NB4 (cell line): ENCODE results near the gene ZNF487.
"Not testable (repeated sequence)": the region's sequence is repeated elsewhere in the genome, so short reads cannot be mapped to it uniquely, and the experiment has no call there.

Experiments used
- DNase-seq: peaks from one replicate; pipeline ENCODE4 v3.0.0; 2010; ENCODE audit warnings: low read depth
- H3K4me3 ChIP-seq: one replicate; pipeline ENCODE4 v1.5.1; 2011; ENCODE audit warnings: mild to moderate bottlenecking, low read depth, low read length, moderate library complexity
- CTCF ChIP-seq: IDR thresholded peaks from one replicate; pipeline ENCODE4 v1.5.1; 2012; ENCODE audit warnings: low read depth, low read length
- MYC ChIP-seq: IDR thresholded peaks from 2 replicates; pipeline ENCODE4 v1.6.1; 2011; ENCODE audit warnings: low read depth, low read length
- POLR2A ChIP-seq: IDR thresholded peaks from 2 replicates; pipeline ENCODE4 v1.6.1; 2011; ENCODE audit warnings: mild to moderate bottlenecking; ENCODE audit not compliant: insufficient read length; ENCODE audit errors: extremely low read depth
- TF ChIP-seq, protein P1 (sequence below): IDR thresholded peaks from 2 replicates; pipeline ENCODE4 v1.6.1; 2011; ENCODE audit warnings: low read depth, low read length

The ZNF487 gene

GRCh38 chr10:43453266-43453831 is 16.4 kb downstream of the ZNF487 start:
- TF ChIP-seq, protein P1, sequence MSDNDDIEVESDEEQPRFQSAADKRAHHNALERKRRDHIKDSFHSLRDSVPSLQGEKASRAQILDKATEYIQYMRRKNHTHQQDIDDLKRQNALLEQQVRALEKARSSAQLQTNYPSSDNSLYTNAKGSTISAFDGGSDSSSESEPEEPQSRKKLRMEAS, result no peak
- TF ChIP-seq MYC, result no peak
- TF ChIP-seq POLR2A, result no peak
- no peak for TF ChIP-seq CTCF
- DNase-seq, result no peak
- H3K4me3 ChIP-seq, result no peak overlapping the region

- not testable (repeated sequence) for DNase-seq
Measured at GRCh38 chr10:43454025-43454424, 17.1 kb downstream of the ZNF487 start.

GRCh38 chr10:43456561-43456960 is 19.6 kb downstream of the ZNF487 start:
- peak overlapping the region; percentile 53 for H3K4me3 ChIP-seq
- not testable (repeated sequence) for DNase-seq

More at GRCh38 chr10:43454025-43454424, 17.1 kb downstream of the ZNF487 start:
- not testable (repeated sequence) for H3K4me3 ChIP-seq

- DNase-seq, result no peak
- TF ChIP-seq POLR2A (no peak), CTCF (no peak), MYC (no peak)
- TF ChIP-seq, protein P1, result no peak
- H3K4me3 ChIP-seq, result no peak overlapping the region
Measured at GRCh38 chr10:43458227-43458626, 21.3 kb downstream of the ZNF487 start.

DNA sequence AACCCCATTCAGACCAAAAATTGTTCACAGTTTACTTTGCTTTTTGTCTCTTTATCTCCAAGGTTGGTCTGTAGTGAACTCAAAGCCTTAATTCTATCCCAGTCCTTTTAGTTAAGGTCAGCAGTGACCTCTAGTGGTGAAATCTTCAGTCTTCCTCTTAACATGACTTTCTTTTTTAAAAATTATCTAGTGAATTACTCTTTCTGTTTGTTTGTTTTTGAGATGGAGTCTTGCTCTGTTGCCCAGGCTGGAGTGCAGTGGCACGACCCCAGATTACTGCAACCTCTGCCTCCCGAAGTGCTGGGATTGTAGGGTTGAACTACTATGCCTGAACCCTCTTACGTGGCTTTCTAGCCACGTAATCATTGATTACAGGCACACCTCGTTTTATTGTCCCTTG is 25.0 kb downstream of the ZNF487 start:
- peak; percentile 85 for DNase-seq
- TF ChIP-seq MYC, result no peak
- peak; percentile 44 for TF ChIP-seq CTCF
- no peak overlapping the region for H3K4me3 ChIP-seq

GRCh38 chr10:43465086-43465735 is 28.3 kb downstream of the ZNF487 start:
- not testable (repeated sequence) for DNase-seq, H3K4me3 ChIP-seq

DNA sequence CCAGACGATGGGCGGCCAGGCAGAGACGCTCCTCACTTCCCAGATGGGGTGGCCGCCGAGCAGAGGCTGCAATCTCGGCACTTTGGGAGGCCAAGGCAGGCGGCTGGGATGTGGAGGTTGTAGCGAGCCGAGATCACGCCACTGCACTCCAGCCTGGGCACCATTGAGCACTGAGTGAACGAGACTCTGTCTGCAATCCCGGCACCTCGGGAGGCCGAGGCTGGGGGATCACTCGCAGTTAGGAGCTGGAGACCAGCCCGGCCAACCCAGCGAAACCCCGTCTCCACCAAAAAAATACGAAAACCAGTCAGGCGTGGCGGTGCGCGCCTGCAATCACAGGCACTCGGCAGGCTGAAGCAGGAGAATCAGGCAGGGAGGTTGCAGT is 28.8 kb downstream of the ZNF487 start:
- DNase-seq, H3K4me3 ChIP-seq: not testable (repeated sequence)

DNA sequence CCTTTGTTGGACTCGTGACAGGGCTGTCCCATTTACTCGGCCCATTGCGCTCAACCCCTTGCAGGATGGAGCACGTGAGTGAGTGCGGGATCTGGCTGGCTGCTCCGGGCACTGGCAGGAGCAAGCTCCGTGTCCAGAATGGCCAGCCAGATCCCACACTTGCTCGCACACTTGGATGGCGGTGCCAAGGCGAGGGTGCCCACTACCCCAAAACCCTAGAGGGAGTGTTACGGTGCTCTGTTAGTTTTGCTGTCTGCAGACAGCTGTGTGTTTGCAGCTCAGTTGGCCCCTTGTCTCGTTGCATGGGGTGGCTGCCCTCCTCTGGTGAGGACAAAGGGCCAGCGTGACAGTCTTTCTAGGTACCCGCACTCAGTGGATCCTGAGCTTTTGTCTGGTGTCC is 34.2 kb downstream of the ZNF487 start:
- DNase-seq, result no peak
- no peak for TF ChIP-seq CTCF
- TF ChIP-seq, protein P1, result no peak
- no peak for TF ChIP-seq POLR2A
- no peak for TF ChIP-seq MYC
- H3K4me3 ChIP-seq, result no peak overlapping the region
